NCI-H345 treated with DMSO at 0.1 percent for 48 hours (cell line): ENCODE results near the gene CACNA1G.
A peak's percentile ranks its signal among the peaks of the same experiment; 100 is the strongest.

Experiments used
- DNase-seq: peaks from one replicate; lab custom pipeline; 2025; ENCODE audit not compliant: unreplicated experiment; lab: John Stamatoyannopoulos, UW

CACNA1G gene

GRCh38 chr17:50547035-50547735 lies 13.3 kb upstream of the CACNA1G start, which contains the start of gene SPATA20:
Gene SPATA20, plus strand, starts transcription at chr17:50547174. Its CDS starts 35 bp downstream, at chr17:50547209.
- peak; percentile 66 for DNase-seq

- DNase-seq = no peak
Measured at GRCh38 chr17:50547736-50548083, 12.8 kb upstream of the CACNA1G start.

- no peak for DNase-seq
Measured at GRCh38 chr17:50548831-50549230, 11.7 kb upstream of the CACNA1G start.

- DNase-seq = no peak
Measured at GRCh38 chr17:50549256-50549941, 11.1 kb upstream of the CACNA1G start.

- no peak for DNase-seq
Measured at GRCh38 chr17:50549969-50550368, 10.5 kb upstream of the CACNA1G start.

- DNase-seq = peak; percentile 7
Measured at GRCh38 chr17:50550661-50551432, 9.7 kb upstream of the CACNA1G start.

- DNase-seq = no peak
Measured at GRCh38 chr17:50551433-50551815, 9.1 kb upstream of the CACNA1G start.

GRCh38 chr17:50551884-50552283 lies 8.6 kb upstream of the CACNA1G start:
- no peak for DNase-seq

- no peak for DNase-seq
Measured at GRCh38 chr17:50554201-50554600, 6.3 kb upstream of the CACNA1G start.

- peak; percentile 62 for DNase-seq
Measured at GRCh38 chr17:50556803-50557202, 3.7 kb upstream of the CACNA1G start.

GRCh38 chr17:50557630-50558029 lies 2.9 kb upstream of the CACNA1G start:
- no peak for DNase-seq

- DNase-seq = no peak
Measured at GRCh38 chr17:50558091-50558490, 2.4 kb upstream of the CACNA1G start.

GRCh38 chr17:50558581-50558940 lies 2.0 kb upstream of the CACNA1G start:
- DNase-seq = no peak

- no peak for DNase-seq
Measured at GRCh38 chr17:50558941-50559614, 1.4 kb upstream of the CACNA1G start.

- DNase-seq = no peak
Measured at GRCh38 chr17:50559674-50560184, 786 bp upstream of the CACNA1G start.

- no peak for DNase-seq
Measured at GRCh38 chr17:50560931-50561745, 623 bp downstream of the CACNA1G start.

- no peak for DNase-seq
Measured at GRCh38 chr17:50561746-50562141, 1.2 kb downstream of the CACNA1G start.

- no peak for DNase-seq
Measured at GRCh38 chr17:50562242-50563091, 2.0 kb downstream of the CACNA1G start.

GRCh38 chr17:50563092-50563511 lies 2.6 kb downstream of the CACNA1G start:
- no peak for DNase-seq
